NCI-H1092 (cell line): Measurements from ENCODE around the gene ABCB1.
A peak's percentile ranks its signal among the peaks of the same experiment; 100 is the strongest.

ENCODE experiments used
- DNase-seq: peaks from one replicate; lab custom pipeline; 2025; lab: John Stamatoyannopoulos, UW

The ABCB1 gene

DNA sequence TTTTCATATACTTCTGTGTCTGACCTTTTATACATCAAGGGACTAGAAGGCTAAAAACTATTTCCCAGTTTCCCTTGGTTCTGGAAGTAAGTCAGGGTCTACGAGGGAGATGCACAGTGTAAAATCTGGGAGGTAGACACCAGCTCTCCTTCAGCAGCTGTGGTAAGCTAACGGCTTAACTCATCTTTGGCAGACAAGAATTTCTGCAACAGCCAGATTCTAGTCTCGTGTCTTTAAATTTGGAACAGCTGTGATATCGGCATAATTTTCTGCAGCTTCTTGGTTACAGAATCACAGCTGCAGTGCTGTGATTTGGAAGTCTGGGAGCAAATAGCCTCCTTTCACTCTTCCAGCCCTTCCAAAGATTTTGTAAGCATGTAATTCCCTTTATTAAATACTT, 87.8 kb downstream of the ABCB1 start:
- no peak for DNase-seq

DNA sequence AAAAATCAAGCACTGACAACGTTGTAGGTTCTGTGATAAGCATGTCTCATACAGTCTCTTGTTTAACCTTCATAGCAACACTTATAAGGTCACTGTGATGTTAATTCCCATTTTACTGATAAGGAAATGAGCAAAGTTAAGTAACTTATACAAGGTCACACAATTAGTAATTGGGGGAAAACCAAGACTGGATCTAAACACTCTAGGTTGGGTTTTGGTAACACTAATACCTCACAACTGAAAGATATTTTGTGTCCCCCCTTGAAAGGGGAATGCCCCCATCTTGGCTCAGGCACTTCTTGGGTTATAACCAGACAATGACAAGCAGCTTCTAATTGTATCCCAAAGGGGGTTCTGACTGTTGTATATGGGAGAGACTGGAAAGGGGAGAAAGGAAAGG, 89.2 kb downstream of the ABCB1 start:
- DNase-seq: no peak

DNA sequence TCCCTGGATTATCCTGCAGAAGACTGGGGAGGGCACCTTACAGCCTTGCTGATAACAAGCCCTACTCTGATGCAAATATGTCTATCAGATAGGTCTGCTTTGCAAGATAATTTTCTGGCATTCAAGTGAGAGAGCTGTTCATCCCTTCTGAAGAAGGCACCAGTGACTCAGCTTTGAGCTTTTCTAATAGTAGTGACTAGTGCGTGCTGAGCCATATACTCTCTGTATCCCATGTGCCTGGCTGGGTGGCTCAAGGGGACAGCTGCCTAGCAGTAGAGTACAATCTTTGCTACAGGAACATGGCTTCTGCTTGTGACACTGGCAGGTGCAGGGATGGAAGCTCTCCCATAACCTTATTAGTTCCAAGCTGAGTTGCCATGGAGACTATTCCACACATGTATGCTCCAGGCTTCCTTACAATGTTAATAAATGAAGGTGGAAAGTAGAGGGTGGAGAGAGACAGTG, 90.2 kb downstream of the ABCB1 start:
- peak; percentile 71 for DNase-seq

DNA sequence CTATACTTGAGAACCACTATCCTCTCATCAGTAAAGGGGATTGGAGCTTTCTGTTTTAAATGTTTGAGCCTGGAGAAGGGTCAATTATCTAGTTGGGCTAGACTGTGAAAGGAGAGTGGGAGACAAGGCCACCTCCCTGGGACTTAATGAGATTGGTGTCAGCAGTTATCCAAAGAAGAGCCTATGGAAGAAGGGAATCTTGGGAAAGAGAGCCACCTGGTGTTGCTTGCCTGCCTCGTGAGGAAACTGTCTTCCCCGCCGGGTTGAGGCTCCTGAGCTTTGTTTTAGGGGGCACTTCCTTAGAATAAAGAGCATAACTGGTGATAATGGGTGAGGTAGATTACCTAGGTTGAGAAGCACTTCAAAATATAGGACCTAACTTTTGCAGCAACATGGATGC, 93.2 kb downstream of the ABCB1 start:
- no peak for DNase-seq

- no peak for DNase-seq
These were observed 94.2 kb downstream of the ABCB1 start for GRCh38 chr7:87506246-87507180.

GRCh38 chr7:87505557-87506245, 95.0 kb downstream of the ABCB1 start:
- DNase-seq: no peak

- no peak for DNase-seq
These were observed 95.6 kb downstream of the ABCB1 start for GRCh38 chr7:87505122-87505521.

DNA sequence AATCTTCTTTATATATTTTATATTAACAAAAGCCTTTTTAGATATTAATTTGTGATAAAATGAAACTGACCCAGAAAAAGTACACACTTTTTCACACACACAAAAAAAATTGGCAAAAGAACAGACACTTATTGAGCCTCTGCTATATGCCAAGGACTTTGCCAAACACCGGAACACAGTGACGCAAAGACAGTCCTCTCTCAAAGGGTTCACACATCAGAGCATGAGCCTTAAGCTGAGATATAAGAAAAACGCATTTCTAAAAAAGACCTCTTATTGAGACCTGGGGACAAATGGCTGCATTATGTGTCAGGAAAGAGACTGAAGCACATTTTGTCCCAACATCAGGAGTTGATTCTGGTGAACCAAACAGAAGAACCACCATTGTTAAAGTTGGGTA, 101.2 kb downstream of the ABCB1 start:
- no peak for DNase-seq

DNA sequence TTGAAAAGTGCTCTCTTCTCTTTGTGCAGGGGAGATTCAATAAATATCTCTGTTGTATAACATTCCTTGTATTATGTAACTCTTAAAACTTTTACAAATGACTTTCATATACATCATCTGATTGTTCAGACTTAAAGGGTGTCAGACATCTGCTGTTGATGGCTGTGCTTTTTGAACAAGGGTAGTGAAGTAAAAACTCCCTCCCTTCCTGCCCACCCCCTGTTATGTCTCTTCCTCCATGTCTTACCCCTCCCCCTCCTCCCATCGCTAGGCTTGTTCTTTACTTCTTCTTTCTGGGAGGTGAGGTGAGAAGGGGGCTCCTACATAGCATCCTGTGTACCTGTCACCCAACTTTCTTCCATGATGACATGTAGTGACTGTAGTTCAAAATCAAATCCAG, 101.8 kb downstream of the ABCB1 start:
- no peak for DNase-seq

DNA sequence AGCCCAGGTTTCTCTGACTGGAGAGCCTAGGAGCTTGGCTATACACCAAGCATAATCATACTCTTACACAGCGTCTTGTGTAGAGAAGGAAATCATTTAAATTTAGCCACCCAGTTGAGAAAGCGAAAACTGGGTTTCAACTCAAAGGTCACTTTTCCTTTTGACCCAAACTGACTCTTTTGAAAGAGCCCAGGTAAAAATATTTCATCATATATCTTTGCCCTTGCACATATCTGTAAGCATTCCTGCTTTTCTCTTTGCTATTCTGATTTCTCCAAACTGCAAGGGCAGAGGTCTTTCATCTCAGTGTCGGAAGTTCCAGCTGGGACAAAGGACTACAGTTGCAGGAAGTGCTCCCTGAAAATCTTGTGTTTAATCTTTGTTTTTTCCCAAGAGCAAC, 103.2 kb downstream of the ABCB1 start:
- no peak for DNase-seq

DNA sequence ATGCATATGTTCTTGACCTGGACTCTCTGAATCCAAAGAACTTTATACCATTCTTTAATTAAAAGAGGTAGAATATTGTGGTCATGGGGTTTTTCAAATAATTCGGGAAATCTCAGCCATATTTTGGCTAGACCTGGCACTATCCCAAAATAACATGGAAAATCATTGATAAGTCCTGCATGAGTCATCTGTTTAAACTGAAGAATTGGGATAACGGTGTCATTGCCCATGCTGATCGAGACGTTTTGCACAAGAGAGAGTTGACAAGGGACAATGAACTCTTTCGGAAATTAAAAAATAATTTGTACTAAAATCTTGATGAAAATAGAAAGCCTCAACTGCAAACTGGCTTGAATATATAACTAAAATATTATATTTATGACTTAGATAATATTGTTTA, 105.3 kb downstream of the ABCB1 start:
- DNase-seq: no peak

DNA sequence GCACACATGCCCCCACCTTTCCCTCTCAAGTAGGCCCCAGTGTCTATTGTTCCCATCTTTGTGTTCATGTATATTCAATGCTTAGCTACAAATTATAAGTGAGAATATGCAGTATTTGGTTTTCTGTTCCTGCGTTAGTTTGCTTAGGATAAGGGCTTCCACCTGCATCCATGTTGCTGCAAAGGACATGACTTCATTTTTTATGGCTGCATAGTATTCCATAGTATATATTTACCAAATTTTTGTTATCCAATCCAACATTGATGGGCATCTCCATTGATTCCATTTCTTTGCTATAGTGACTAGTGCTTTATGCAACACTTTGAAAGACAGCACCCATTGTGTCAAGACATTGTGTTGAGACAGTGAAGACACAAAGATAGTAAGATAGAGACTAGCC, 106.2 kb downstream of the ABCB1 start:
- DNase-seq: no peak

- DNase-seq: no peak
These were observed 117.6 kb downstream of the ABCB1 start for GRCh38 chr7:87483131-87483530.

DNA sequence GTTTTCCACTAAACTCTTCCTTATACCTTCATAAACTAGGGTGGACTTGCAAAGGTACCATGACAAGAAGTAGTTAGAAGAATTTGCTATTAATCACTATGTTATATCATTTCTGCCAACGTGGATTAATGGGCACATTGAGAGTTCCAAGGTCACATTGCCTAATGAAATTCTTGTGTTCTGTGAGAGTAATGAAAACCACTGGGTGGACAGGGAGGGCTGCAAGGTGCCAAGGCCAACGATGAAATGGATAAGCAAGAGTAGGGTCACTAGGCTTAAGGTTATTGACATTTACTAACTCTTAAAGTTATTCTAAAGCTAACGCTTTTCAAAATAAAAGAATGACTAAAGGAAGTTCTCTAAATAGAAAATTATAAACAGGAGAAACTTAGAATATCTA, 118.6 kb downstream of the ABCB1 start:
- no peak for DNase-seq

- no peak for DNase-seq
These were observed 120.3 kb downstream of the ABCB1 start for GRCh38 chr7:87480386-87480785.

DNA sequence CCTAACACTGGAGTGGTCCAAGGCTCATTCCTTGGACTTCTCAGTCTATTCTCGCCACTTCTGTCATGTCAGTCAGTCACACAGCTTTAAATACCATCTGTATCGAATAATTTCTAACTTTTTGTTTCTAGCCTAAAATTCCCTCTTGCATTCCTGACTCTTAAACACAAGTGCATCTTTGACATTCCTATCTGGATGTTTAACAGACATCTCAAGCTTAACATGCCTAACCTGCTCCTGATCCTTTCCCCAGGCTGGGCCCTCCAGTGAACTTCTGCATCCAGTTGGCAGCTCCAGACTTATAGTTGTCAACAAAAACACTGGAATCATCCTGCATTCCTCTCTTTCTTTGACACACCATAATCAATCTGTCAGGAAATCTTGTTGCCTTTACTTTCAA, 120.7 kb downstream of the ABCB1 start:
- DNase-seq: no peak

DNA sequence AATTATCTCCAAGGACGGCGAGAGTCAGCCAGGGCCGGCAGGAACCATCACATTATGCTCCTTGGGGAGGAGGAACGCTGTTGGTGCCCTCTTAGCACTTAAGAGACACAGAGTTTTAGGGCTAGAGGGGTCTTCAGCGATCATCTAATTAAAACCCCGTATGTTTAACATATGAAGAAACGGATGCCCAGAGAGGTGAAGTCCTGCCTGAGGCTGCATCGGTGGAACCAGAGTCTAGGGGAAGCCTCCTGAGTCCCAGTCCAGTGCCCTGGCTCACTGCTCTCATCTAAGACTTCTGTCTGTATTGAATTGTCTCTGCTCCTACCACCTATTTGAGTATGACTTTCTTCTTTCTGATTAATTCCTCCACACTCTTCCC, 124.5 kb downstream of the ABCB1 start:
- DNase-seq: no peak

GRCh38 chr7:87475359-87476178, 125.1 kb downstream of the ABCB1 start, which contains the start of gene ABCB4:
TSS of gene ABCB4 (minus strand) at chr7:87475680. CDS start at chr7:87475465, 215 bp downstream.
- DNase-seq: no peak

GRCh38 chr7:87474533-87475358, 125.9 kb downstream of the ABCB1 start:
- DNase-seq: no peak

DNA sequence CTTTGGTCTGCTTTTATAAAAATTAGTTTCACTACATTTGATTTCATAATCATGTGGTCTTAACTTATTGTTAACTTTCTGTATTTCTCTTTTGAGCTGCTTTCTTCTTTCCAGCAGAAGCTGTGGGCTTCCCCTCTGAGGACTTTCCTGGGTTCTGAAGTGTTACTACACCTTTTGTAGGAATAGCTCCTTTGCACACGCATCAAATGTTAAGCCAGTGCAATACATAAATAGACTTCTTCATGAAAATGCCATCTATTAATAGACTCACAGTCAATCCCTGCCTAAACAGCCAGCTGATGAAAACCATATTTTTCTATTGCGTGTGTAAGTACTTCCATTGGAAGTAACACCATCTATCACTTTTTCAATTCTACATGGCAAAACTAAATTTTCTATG, 126.7 kb downstream of the ABCB1 start:
- DNase-seq: no peak

GRCh38 chr7:87473192-87473591, 127.5 kb downstream of the ABCB1 start:
- no peak for DNase-seq
